GF-D8 (cell line): ENCODE results near the gene NSF.
"Not testable (repeated sequence)": the region's sequence is repeated elsewhere in the genome, so short reads cannot be mapped to it uniquely, and the experiment has no call there.

ENCODE experiments used
- DNase-seq: peaks from one replicate; lab custom pipeline; 2025; lab: John Stamatoyannopoulos, UW

The NSF gene

DNA sequence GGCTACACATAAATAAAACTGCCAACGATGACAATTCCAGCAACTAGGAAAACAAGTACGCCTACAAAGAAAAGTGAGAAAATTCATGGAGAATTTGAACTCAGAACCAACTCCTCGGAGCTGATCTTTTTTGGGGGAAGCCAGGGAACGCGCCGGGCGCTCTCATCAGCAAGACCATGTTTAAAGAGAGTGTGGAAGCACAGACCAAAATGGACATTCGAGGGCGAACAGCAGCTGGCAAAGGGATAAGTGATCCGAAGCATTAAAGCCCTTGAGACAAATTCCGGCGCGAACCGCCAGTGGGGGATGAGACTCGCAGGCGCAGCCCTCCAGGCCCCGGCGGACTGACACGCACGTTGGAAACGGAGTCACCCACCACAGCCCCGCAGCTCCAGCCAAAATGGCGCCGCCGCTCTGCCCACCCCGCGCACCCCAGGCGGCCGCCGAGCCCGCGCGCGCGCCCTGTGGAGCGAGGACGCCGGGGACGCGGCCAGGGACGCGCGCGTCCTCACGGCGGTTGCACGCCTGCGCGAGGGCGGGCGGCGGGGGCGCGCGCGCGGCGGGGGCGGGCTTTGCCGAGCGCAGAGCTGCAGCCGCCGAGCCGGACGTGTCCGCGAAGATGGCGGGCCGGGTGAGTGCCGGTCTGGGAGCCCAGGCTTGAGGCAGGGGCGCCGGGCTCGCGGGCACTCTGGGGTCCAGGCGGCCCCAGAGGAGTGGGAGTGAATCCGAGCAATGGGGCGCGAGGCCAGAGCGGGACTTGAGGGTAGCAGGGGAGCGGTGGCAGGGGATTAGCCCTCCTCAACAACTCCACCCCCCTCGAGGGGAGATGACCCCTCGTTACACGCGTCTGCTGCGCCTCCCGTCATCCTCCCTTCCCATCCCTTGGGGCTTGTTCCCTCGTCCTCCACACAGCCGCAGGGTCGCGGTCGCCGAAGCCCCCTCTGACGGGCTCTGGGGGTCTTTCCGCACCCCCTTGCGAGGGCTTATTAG, at the start of gene NSF:
TSS of gene NSF (plus strand) at position 513 of the 990 bp plus-strand sequence. CDS start at position 620, 107 bp downstream.
- not testable (repeated sequence) for DNase-seq

DNA sequence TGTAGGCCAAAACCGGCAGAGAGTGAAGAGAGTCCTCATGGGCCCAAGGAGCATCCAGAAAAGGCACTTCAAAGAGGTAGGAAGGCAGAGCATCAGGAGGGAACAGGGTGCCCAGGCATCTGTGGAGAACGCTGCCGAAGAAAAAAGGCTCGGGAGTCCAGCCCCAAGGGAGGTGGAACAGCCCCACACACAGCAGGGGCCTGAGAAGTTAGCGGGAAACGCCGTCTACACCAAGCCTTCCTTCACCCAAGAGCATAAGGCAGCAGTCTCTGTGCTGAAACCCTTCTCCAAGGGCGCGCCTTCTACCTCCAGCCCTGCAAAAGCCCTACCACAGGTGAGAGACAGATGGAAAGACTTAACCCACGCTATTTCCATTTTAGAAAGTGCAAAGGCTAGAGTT, 41.9 kb upstream of the NSF start:
- DNase-seq = not testable (repeated sequence)

DNA sequence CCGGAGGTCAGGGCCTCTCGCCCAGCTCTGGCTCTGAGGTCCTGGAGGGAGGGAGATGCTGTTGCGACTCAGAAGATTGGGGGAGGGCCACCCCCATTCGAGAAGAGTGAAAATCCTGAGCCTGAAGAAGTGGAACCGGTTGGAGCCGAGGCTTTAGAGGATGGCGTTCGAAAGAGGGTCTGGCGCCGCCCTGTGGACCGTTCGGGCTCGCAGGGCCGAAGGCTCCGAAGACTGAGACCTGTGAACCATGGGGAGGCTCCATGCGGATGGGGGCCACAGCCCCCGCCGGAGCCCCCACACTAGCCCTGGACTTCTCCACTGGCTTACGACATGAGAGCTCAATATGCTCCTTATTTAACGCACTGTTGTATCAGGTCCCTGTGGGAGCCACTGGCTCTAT, 31.3 kb upstream of the NSF start:
- not testable (repeated sequence) for DNase-seq

DNA sequence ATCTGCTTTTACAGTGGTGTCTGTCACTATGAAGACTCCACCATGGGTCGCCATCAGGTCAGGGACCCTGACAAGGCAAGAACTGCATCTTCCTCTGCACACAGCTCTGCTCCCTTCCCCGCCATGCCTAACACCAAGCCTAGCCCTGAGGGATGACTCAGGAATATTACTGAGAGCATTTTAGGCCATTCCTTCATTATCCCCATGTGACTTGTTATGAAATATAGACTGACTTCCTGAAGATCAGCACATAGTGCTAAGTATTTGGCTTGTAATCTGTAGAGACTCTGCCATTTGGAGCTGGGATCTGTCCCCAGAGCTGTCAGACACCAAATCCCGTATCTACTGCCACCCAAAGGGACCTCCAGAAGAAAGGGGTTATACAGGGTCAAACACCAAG, 30.4 kb upstream of the NSF start:
- DNase-seq = not testable (repeated sequence)

DNA sequence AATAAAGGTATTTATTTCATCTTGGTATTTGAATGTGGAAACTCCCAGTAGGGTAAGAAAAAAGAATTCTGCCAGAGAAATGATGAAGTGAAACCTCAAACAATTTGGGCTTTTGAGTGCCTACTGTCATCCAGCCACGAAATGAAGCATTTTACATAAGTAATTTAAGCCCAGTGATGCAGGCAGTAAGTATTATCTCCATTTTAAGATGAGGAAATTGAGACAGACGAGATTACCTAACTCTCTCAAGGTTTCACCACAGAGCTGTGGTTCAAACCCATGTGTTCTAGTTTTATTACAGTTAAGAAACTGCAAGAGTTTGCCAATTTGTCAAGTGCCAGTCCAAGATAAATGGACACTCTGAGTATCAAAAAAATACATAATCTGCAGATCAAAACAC, 24.2 kb upstream of the NSF start:
- DNase-seq = not testable (repeated sequence)

DNA sequence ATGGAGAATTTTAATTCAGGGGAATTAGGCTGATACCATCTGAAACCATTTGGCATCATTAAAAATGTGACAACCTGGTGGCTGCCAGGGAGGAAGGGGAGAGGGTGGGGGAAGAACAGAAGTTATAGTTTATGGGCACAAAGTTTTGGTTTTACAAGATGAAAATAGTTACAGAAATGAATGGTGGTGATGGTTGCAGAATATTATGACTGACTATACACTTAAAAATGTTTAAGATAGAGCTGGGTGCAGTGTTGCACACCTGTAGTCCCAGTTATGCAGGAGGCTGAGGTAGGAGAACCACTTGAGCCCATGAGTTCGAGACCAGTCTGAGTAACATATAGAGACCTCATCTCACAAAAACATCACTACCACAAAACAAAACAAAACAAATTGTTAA, 23.5 kb upstream of the NSF start:
- not testable (repeated sequence) for DNase-seq

DNA sequence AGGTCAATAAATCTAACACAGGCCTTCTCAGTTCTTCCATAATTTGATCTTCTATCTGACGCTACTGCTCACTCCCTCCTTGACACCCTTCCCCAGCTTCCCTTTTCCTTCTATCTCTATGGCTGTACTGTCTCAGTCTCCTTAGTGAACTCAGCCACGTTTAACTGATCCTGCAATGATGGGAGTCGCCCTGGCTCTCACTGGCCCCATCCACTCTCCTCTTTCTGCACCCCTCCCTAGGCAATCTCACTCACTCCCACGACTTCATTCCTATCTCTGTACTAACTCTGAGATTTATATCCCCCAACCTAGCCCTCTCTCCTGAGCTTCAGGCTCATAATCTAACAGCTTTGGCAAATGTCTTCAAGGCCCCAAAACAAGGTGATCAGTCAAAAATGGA, 18.7 kb upstream of the NSF start:
- not testable (repeated sequence) for DNase-seq

DNA sequence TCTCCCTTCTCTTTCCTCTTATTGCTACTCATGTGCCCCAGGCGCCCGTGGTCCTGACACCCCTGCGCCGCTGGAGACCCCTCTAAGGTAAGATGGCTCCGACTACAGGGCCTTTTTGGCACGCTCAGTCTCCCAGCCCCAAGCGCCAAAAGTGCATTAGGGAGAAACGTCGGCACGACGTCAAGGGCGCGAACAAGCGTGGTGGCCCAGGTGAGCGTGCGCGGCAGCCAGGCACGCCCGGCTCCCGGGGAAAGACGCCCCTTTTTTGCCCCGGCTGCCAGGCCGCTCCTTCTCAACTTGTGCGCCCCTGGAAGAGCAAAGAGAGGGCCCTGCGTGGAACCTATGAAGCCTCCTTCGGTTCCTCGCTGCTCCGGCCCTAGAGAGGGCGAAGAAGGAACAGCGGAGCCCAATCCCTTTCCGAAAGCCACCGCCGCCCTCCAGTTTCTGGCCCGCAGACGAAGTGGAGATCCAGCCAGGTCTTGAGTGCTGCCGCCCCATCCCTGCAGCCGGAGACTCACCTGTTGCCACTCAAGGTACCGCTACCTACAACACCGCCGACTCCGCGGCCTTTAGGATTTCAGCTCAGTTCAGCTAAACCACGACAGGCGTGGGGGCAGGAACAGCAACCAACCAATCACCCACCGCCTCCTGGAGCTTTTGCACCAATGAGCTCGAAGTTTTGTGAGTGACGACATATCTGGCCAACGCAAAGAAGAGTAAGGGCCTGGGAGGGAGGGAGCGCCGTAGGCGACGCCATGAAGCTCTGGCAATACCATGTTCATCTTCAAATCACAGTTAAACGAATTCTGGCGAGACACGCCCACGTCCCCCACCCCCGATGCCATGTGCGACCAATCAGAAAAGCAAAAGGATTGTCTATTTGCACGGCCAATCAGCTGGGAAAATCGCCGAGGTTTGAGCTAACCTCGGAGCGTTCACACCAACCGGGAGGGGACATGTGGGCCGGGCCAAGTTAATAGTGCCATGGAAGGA, 11.1 kb upstream of the NSF start, which contains the start of gene ARL17A:
TSS of gene ARL17A (minus strand) at position 609 of the 993 bp plus-strand sequence. CDS start 3,369 bp downstream, outside the sequence.
- not testable (repeated sequence) for DNase-seq

DNA sequence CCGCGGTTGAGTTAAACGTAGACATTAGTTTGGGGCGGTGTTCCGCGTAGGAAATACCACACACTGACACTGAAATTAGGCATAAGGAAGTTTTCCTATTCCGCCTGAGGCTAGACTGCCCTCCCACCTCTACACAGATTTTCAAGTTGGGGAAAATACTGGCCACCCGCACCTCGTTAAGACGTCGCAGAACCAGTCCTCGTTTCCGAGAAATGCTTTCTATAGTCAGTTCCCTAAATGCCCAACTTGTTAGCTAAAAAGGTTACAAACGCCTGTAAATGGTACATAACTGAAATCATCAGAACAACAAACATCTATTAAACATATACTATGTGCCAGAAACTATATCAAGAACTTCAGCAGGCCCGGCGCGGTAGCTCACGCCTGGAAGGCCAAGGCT, 10.4 kb upstream of the NSF start:
- not testable (repeated sequence) for DNase-seq

DNA sequence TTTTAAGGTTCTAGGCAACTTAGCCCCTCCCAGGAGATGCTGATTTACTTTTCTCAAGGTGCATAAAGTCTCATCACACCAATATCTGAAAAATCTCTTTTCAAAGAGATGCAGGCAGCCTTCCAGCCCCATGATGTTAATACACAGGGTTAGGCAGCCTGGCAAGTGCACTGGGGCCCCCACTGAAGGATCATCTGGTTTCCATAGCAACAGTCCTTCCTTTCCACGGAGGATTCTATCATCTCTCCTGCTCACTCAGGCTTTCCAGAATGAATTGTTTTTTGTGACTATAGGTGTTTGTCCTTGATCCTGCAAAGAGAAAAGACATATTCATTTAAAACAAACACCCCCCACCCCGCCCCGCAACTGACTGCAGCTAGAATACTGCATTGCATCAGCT, 5.0 kb upstream of the NSF start:
- DNase-seq = not testable (repeated sequence)

DNA sequence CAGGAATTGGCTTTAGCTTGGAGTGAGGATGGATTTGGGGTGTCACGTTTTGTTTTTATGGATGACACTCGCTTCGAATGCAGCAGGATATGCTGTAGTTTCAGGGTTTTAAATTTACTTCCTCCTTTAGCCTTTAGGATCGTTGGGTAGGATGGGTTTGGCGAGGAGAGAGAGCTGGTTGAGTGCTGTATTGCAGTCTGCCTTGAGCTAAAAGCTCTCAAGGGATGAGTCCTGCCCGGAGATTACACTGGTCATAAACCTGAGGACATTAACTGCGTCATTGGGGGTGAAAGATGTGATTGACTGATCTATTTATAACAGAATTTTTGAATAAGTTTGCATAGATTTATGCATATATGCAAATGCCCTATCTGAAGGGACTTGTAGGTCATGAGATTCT, 863 bp downstream of the NSF start:
- DNase-seq = not testable (repeated sequence)

DNA sequence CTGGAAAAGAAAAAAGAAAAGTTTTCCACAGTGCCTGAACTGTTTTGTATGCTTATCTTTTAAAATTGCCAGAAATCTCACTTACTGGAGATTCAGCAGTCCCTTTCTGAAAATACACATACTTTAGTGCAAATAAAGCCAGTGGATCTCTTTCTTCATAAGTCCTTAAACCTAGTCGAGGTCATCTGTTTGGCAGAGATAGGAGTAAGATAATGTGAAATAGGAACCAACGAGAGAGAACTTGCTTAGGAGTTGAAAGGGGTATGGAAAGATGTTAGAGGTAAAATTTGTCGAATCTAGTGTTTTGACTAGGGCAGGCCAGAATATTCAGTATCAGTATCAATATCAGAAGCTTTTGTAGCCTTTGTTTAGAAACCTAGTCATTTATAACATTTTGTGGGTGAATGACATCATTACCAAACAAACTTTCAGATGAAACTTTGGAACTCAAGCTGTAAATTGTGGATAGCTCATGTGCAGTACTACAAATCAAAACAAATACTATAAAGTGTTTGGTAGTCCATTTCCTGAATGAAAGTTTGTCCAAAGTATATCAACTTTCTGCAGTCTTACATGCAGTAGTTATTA, 8.0 kb downstream of the NSF start:
- not testable (repeated sequence) for DNase-seq

DNA sequence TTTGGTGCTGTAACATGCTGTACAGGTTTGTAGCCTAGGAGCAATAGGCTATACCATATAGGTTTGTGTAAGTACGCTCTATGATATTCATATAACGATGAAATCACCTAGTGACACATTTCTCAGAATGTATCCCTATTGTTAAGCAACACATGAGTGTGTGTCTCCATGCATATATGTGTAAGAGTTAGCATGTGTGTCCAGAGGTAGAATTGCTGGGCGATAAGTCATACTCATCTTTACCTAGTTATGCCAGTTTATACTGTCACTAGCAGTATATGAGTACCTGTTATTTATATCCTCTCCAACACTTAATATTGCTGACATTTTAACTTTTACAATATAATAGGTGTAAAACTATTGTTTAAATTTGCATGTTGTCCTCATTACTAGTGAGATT, 10.3 kb downstream of the NSF start:
- not testable (repeated sequence) for DNase-seq

DNA sequence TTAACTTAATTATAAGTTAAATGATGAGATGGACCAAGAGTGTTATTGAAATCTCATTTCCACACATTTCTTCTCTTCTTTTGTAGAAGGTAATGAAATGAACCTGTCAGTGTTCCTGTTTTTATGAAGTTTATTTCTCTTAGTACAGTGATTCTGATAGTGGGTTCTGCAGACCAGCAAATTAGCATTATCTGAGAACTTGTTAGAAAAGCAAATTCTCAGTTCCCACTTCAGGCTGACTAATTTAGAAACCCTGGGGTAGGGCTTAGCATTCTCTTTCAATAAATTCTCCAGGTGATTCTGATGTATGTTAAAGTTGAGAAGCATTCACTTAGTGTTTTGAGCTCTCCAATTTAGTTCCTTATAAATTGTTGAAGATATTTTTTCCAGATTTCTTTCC, 12.7 kb downstream of the NSF start:
- DNase-seq = not testable (repeated sequence)

DNA sequence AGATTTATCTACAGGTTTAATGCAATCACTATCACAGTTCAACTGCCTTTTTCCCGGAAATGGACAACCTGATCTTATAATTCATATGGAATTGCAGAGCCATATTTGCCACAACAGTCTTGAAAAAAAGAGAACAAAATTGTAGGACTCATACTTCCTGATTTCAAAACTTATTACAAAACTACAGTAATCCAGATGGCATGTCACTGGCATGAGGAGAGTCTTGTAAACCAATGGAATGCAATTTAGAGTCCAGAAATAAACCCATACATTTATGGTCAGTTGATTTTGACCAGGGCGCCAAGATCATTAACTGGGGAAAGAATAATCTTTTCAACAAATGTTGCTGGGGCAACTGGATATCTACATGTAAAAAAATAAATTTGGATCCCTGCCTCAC, 20.8 kb downstream of the NSF start:
- DNase-seq = not testable (repeated sequence)

DNA sequence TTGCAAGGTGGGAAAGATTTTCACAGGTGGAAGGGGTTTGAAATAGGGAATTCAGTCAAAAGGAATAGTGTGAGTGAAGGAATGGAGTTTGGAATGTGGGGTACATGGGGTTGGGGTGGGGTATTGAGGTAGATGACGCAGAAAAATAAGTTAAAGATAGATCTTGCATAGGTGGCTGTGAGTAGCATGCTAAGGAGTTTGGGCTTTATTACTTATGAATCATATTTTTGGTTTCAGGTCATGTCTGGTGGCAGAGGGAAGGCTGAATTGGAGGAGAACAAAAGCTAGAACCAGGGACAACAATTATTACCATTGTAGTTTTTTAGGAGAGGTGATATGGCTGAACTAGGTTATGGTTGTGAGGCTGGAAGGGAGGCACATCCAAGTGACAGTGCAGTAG, 23.4 kb downstream of the NSF start:
- DNase-seq = not testable (repeated sequence)

DNA sequence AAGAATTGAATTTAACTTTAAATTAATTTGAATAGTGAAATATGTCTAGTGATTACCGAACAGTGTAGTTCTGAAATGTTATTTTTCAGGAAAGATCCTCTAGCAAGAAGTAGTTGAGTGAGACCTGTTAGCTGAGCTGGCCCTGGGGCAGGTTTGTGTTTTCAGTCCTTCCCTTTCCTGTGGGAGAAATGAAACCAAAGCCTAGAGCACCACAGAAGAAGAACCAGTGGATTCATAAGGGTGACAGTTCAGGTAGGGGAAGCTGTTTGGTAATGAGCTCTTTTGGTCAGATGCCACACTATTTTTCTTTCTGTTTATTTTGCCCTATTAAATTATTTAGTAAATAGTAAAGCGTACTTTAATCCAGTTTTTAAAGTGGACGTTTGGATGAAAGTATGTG, 26.7 kb downstream of the NSF start:
- not testable (repeated sequence) for DNase-seq

DNA sequence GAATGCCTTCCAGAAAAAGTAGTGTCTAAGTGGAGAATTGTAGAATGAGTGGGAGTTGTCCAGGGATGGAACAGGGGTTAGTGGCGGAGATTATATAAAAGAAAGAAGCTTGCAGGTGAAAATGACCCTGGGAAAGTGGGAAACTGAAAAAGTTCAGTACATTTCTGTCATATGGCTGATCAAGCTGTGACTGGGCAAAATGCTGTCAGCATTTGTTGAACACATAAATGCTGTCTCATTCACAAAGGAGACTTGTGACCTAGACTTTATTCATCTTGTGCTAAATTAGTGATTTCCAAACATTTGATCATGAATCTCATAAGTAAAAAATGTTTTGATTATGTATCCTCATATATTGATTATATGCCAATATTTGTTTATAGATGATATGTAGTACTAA, 28.5 kb downstream of the NSF start:
- not testable (repeated sequence) for DNase-seq

DNA sequence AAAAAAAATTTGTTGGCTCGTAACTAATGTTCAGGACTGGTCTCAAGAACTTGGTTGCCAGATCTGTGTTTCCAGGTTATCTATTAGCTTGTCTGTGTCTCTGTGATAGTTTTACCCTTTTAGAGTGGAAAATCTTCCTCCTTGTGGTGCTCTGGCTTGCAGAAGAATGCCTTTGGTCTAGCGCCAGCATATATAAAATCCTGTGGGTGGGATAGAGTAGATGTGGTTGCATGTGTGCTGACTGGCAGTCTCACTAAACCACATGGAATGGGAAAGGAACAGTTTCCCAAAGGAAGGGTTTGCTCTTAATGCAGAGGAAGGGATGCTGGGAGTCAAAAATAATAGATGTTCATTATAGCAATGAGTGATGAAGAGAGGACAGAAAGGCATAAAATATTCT, 33.3 kb downstream of the NSF start:
- not testable (repeated sequence) for DNase-seq

DNA sequence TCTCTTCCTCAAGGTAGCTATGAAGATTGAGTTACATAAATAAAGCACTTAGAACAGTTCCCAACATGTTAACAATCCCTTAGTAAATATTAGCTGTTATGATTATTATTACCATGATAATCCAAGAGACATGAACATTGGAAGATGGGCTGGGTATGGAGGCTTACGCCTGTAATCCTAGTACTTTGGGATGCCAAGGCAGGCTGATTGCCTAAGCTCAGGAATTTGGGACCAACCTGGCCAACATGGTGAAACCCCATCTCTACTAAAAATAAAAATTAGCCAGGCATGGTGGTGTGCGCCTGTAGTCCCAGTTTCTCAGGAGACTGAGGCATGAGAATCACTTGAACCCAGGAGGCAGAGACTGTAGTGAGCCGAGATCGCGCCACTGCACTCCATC, 34.3 kb downstream of the NSF start:
- DNase-seq = not testable (repeated sequence)

DNA sequence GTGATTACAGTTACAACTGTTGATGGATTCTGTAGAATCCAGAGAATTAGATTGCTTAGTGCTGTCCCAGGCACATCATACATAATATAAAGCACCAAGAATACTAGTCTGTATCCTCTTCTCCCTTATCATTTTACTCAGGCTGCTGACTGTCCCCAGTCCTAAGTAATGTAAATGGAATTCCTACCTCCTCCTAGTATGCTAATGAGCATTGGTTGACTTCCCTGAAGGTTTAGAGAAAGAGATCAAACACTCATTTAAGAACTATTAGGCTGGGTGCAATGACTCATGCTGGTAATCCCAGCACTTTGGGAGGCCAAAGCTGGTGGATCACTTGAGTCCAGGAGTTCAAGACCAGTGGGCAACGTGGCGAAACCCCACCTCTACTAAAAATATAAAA, 37.0 kb downstream of the NSF start:
- DNase-seq = not testable (repeated sequence)
